ENCODE measurements around the gene SLC38A11. TPM values are rescaled to one million over a fixed set of nuclear protein-coding genes. Genes with fewer than 3 reads are reported as not detected.

The SLC38A11 gene
- total and polyA plus RNA-seq, 10 of the 15 experiments (the other 5 are each of a cell fraction or from before 2014, with no cell fraction given), result not detected

- TF ChIP-seq, protein P1, sequence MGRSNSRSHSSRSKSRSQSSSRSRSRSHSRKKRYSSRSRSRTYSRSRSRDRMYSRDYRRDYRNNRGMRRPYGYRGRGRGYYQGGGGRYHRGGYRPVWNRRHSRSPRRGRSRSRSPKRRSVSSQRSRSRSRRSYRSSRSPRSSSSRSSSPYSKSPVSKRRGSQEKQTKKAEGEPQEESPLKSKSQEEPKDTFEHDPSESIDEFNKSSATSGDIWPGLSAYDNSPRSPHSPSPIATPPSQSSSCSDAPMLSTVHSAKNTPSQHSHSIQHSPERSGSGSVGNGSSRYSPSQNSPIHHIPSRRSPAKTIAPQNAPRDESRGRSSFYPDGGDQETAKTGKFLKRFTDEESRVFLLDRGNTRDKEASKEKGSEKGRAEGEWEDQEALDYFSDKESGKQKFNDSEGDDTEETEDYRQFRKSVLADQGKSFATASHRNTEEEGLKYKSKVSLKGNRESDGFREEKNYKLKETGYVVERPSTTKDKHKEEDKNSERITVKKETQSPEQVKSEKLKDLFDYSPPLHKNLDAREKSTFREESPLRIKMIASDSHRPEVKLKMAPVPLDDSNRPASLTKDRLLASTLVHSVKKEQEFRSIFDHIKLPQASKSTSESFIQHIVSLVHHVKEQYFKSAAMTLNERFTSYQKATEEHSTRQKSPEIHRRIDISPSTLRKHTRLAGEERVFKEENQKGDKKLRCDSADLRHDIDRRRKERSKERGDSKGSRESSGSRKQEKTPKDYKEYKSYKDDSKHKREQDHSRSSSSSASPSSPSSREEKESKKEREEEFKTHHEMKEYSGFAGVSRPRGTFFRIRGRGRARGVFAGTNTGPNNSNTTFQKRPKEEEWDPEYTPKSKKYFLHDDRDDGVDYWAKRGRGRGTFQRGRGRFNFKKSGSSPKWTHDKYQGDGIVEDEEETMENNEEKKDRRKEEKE (IDR thresholded peaks at IDR 0.05), result no peak
- no peak for TF ChIP-seq YBX1 (IDR thresholded peaks at IDR 0.05)
- TF ChIP-seq, protein P2, sequence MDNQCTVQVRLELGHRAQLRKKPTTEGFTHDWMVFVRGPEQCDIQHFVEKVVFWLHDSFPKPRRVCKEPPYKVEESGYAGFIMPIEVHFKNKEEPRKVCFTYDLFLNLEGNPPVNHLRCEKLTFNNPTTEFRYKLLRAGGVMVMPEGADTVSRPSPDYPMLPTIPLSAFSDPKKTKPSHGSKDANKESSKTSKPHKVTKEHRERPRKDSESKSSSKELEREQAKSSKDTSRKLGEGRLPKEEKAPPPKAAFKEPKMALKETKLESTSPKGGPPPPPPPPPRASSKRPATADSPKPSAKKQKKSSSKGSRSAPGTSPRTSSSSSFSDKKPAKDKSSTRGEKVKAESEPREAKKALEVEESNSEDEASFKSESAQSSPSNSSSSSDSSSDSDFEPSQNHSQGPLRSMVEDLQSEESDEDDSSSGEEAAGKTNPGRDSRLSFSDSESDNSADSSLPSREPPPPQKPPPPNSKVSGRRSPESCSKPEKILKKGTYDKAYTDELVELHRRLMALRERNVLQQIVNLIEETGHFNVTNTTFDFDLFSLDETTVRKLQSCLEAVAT (IDR thresholded peaks at IDR 0.05), result no peak
- TF ChIP-seq RELA (IDR thresholded peaks at IDR 0.05; ENCODE audit: borderline replicate concordance, partially characterized antibody), result no peak
- TF ChIP-seq MTA3 (IDR thresholded peaks at IDR 0.05; ENCODE audit: borderline replicate concordance, low read length), result no peak
- no peak for TF ChIP-seq HCFC1 (IDR thresholded peaks at IDR 0.05; ENCODE audit: low read length)
- no peak for TF ChIP-seq STAT1 (conservative IDR thresholded peaks at IDR 0.05)
- no peak for TF ChIP-seq MXI1 (IDR thresholded peaks at IDR 0.05; ENCODE audit: low read depth, low read length)
- TF ChIP-seq IKZF2 (IDR thresholded peaks at IDR 0.05), result no peak
These were observed 12.0 kb upstream of the SLC38A11 start (continued) for GRCh38 chr2:164967361-164967760.

DNA sequence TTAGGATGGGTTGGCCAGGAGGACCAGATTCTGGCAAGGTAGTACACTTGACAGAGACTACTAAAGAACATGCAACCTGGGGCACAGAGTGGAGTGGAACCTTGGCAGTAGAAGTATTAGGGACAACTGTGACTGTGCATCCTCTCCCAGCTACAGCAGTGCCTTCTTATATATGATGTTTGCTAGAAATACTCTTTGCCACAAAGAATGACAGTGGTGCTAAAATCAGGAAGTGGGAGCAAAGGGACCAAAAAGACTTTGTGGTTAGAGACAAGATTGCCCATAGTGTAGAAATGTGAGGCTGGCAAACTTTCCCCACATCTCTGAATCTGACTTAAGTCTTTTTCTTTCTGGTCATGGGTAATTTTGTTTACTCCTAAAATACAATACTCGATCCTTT lies 9.4 kb upstream of the SLC38A11 start:
- Histone ChIP-seq H3K4me1 (ENCODE audit: control insufficient read depth, insufficient read depth, low read length) (no peaks in the 10 kb centered on the region), H3K27me3 (replicated peaks in 1 of 2; ENCODE audit: control insufficient read depth in 2 of 2, insufficient read depth in 2 of 2, low read length in 1 of 2) (no peaks in the 10 kb centered on the region), H3K79me2 (ENCODE audit: control insufficient read depth, insufficient read depth, low read length) (no peaks in the 10 kb centered on the region), H3K36me3 (ENCODE audit: control insufficient read depth in 2 of 2, insufficient read depth in 2 of 2, low read length in 1 of 2) (no peaks in the 10 kb centered on the region), H2AFZ (ENCODE audit: control insufficient read depth, low read depth, low read length) (no peak overlapping the region), H3K9me3 (replicated peaks; ENCODE audit: control insufficient read depth, insufficient read depth, low read length) (no peaks in the 10 kb centered on the region), H4K20me1 (ENCODE audit: control insufficient read depth, insufficient read depth) (no peaks in the 10 kb centered on the region), H3K4me3 (no peak overlapping the region), H3K27ac (ENCODE audit: control insufficient read depth, insufficient read depth) (no peak overlapping the region), H3K9ac (ENCODE audit: control insufficient read depth, insufficient read depth, low read length) (no peak overlapping the region), H3K4me2 (ENCODE audit: control insufficient read depth, insufficient read depth) (no peak overlapping the region)
- FAIRE-seq, result no peak
- no TSS peak for BruUV-seq (replicated peaks)
- WGBS (ENCODE audit: insufficient coverage, insufficient replicate concordance, low lambda C conversion rate, missing lambda C conversion rate), result 5% methylated on average over 1 of the region's 1 CpG
- RAD21 ChIA-PET (ENCODE audit: unreplicated experiment), result no interaction called here
- ATAC-seq, result no peak
- CTCF ChIA-PET, result interaction anchor here (1.9 kb wide), 1 partner anchor 11 kb away, joined by 5 read pairs; no protein-coding TSS in a partner anchor
- TF ChIP-seq ZNF207 (IDR thresholded peaks at IDR 0.05; ENCODE audit: borderline replicate concordance), result no peak
- TF ChIP-seq SMAD1 (IDR thresholded peaks at IDR 0.05; ENCODE audit: low read depth, partially characterized antibody), result no peak
- TF ChIP-seq RUNX3 (IDR thresholded peaks at IDR 0.05; ENCODE audit: low read length), result no peak
- no peak for TF ChIP-seq ZNF687 (IDR thresholded peaks at IDR 0.05)
- no peak for DNase-seq (ENCODE audit: low read depth, low spot score)
- POLR2A ChIA-PET, result no interaction called here
- in situ Hi-C loops (cut with MboI) (no loop called here), intact Hi-C loops (cut with micrococcal nuclease; ENCODE audit: unreplicated experiment) (no loop called here)
- SMC1A ChIA-PET (ENCODE audit: uncharacterized antibody, unreplicated experiment), result no interaction called here
